Stomach smooth muscle (tissue), 2 donors: ENCODE data around the gene ABCD2.

Source experiments
- H3K27ac ChIP-seq: one replicate; pipeline ENCODE4 v1.7.0; 2013; ENCODE audit warnings: mild to moderate bottlenecking, low read length, inconsistent platforms
- H3K27me3 ChIP-seq, 2 donors: one replicate each; pipeline ENCODE4 v1.7.0; 2013; ENCODE audit warnings: low read length in 2 of 2; ENCODE audit not compliant: insufficient read depth in 2 of 2, control insufficient read depth in 1 of 2
- H3K36me3 ChIP-seq, 2 donors: one replicate each; pipeline ENCODE4 v1.7.0; 2013; ENCODE audit warnings: low read length in 2 of 2; ENCODE audit not compliant: control insufficient read depth in 2 of 2, insufficient read depth in 2 of 2
- H3K4me1 ChIP-seq: one replicate; pipeline ENCODE4 v1.7.0; 2013; ENCODE audit warnings: low read length; ENCODE audit not compliant: control insufficient read depth, insufficient read depth
- H3K4me3 ChIP-seq, 2 donors: one replicate each; pipeline ENCODE4 v1.7.0; 2013; ENCODE audit warnings: low read length in 2 of 2
- H3K9ac ChIP-seq, 2 donors: one replicate each; pipeline ENCODE4 v1.7.0; 2013; ENCODE audit warnings: low read length in 2 of 2, mild to moderate bottlenecking in 1 of 2
- H3K9me3 ChIP-seq, 2 donors: one replicate each; pipeline ENCODE4 v1.7.0; 2013; ENCODE audit warnings: low read length in 2 of 2; ENCODE audit not compliant: control insufficient read depth in 2 of 2
- donor health status: healthy.
- donor health status: Pancreatic carcinoma.

Gene ABCD2

DNA sequence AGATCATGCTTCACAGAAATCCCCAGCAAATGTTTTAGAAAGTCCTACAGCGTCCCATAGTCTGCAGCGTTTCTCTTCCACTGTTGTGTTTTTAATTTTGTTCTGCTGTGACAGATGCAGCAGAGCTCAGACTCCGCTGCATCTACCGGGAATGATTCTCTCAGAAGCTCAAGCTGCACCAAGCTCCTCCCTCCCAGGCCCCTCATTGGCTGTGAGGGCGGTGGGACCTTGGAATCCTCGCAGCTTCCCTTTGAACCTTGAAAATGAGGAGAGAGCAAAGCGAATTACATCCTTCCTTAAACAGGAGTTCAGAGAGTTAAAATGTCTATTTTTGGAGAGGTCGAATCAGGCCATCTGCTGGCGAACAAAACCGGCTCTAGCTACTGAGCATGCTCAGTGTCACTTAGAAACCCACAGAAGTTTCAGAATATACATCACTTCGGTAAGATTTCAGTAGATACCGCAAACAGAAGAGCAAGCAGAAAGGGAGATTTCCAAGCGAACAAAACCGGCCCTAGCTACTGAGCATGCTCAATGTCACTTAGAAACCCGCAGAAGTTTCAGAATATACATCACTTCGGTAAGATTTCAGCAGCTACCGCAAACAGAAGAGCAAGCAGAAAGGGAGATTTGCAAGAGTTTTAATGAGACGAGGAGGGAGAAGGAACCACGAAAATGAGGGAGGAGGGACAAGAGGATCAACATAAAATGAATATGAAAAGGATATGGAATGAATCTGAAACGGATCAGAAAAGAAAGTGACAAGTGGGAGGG is at the start of gene ABCD2:
Gene ABCD2, minus strand, starts transcription at position 144 of the 774 bp plus-strand sequence. CDS start 188 bp downstream, outside the sequence.
- Histone ChIP-seq H3K4me1 (peaks cover 12% of the 10 kb centered on the region), H3K9me3 (no peaks in the 10 kb centered on the region), H3K27ac (peak within 1 kb of the TSS; percentile 72), H3K27me3 (no peaks in the 10 kb centered on the region), H3K36me3 (no peaks in the 10 kb centered on the region), H3K9ac (peak within 1 kb of the TSS; percentile 77 to 81), H3K4me3 (peak within 1 kb of the TSS; percentile 85 to 90)

- no peaks in the 10 kb centered on the region for H3K27me3 ChIP-seq
Measured at GRCh38 chr12:39660101-39660500, 40.5 kb upstream of the ABCD2 start.

GRCh38 chr12:39647383-39647782 is 27.8 kb upstream of the ABCD2 start:
- no peak overlapping the region for H3K9ac ChIP-seq
- H3K4me1 ChIP-seq = no peaks in the 10 kb centered on the region
- H3K27me3 ChIP-seq = no peaks in the 10 kb centered on the region
- no peak overlapping the region for H3K4me3 ChIP-seq
- H3K36me3 ChIP-seq = no peaks in the 10 kb centered on the region
- no peak overlapping the region for H3K27ac ChIP-seq
- H3K9me3 ChIP-seq = no peaks in the 10 kb centered on the region

More at GRCh38 chr12:39660101-39660500, 40.5 kb upstream of the ABCD2 start:
- H3K4me1 ChIP-seq = no peaks in the 10 kb centered on the region
- no peak overlapping the region for H3K4me3 ChIP-seq
- no peak overlapping the region for H3K9ac ChIP-seq
- no peaks in the 10 kb centered on the region for H3K9me3 ChIP-seq
- no peaks in the 10 kb centered on the region for H3K36me3 ChIP-seq
- no peak overlapping the region for H3K27ac ChIP-seq

DNA sequence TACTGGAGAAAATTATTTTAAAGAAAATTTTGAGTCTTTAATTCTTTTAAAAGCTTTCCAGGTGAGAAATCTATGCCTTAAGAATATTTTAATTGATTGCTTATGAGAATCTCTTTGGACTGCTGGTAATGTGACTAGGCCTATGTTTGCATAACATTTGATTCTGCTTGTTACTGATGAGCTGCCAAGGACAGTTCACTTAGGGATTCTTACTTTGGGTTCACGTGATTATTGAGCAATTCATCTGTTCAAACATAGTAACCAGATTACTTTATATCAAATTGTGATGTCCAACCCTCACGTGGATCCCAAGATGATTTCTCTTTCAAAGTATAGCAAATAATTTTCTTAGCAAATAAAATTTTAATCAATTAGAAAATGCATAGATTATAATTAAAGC is 27.4 kb upstream of the ABCD2 start:
- H3K9ac ChIP-seq = no peak overlapping the region
- H3K27ac ChIP-seq = no peak overlapping the region
- H3K9me3 ChIP-seq = no peaks in the 10 kb centered on the region
- H3K27me3 ChIP-seq = no peaks in the 10 kb centered on the region
- no peak overlapping the region for H3K4me3 ChIP-seq
- no peaks in the 10 kb centered on the region for H3K36me3 ChIP-seq
- H3K4me1 ChIP-seq = no peaks in the 10 kb centered on the region

DNA sequence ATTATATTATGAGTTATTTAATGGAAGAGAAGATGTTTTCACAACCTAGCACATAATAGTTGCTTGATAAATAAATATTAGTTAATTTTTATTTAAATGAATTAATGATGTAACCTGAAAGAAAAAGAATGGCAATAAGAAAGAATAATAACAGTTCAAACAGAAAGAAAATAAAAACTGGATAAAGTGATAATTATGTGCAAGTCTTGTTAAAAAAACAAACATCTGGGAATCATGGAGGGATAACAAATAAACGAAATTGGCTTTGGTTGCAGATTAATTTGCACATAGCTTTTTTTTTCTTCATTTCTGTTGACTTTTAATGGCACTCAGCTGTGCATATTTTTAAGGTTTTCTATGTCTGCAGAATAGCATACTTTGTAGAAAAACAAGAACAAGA is 23.4 kb upstream of the ABCD2 start:
- no peaks in the 10 kb centered on the region for H3K27me3 ChIP-seq
- H3K9me3 ChIP-seq = no peaks in the 10 kb centered on the region
- H3K4me3 ChIP-seq = no peak overlapping the region
- H3K36me3 ChIP-seq = no peaks in the 10 kb centered on the region
- H3K9ac ChIP-seq = no peak overlapping the region
- no peak overlapping the region for H3K27ac ChIP-seq
- no peaks in the 10 kb centered on the region for H3K4me1 ChIP-seq

GRCh38 chr12:39638840-39639239 is 19.2 kb upstream of the ABCD2 start:
- Histone ChIP-seq H3K36me3 (no peaks in the 10 kb centered on the region), H3K27me3 (no peaks in the 10 kb centered on the region), H3K9ac (no peak overlapping the region), H3K4me3 (no peak overlapping the region), H3K9me3 (no peaks in the 10 kb centered on the region), H3K4me1 (no peaks in the 10 kb centered on the region), H3K27ac (no peak overlapping the region)

GRCh38 chr12:39638178-39638577 is 18.6 kb upstream of the ABCD2 start:
- Histone ChIP-seq H3K36me3 (no peaks in the 10 kb centered on the region), H3K9ac (no peak overlapping the region), H3K9me3 (no peaks in the 10 kb centered on the region), H3K4me3 (no peak overlapping the region), H3K27me3 (no peaks in the 10 kb centered on the region), H3K27ac (no peak overlapping the region), H3K4me1 (no peaks in the 10 kb centered on the region)

DNA sequence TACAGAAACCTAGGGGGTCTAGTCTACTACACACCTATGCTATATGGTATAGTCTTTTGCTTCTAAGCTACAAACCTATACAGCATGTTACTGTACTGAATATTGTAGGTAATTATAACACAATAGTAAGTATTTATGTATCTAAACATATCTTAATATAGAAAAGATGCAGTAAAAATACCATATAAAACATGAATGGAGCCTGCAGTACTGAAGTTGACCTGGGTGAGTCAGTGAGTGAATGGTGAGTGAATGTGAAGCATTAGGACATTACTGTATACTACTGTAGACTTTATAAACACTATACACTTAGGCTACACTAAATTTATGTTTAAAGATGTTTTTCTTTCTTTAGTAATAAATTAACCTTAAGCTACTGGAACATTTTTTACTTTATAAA is 13.1 kb upstream of the ABCD2 start:
- H3K27me3 ChIP-seq = no peaks in the 10 kb centered on the region

DNA sequence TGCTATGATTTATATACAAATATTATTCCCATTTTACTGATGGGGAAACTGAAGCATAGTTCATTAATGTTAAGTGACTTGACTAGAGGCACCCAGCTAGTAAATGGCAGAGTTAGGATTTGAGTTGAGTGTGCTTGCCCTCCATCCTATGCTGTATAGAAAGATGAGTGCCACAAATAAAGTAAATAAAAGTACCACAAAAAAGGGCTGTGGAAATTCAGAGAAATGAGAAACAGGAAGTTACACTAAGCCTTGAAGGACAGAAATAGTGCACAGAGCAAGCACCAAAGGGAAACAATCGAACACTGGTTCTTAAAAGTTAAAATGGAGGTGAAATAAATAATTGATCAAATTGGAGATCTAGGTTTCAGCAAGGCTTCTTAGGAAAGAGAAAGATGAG is 9.2 kb upstream of the ABCD2 start:
- Histone ChIP-seq H3K36me3 (no peaks in the 10 kb centered on the region), H3K4me3 (no peak overlapping the region), H3K9ac (no peak overlapping the region), H3K4me1 (no peaks in the 10 kb centered on the region), H3K27me3 (no peaks in the 10 kb centered on the region), H3K9me3 (no peaks in the 10 kb centered on the region), H3K27ac (no peak overlapping the region)

More for the DNA sequence above, 13.1 kb upstream of the ABCD2 start:
- Histone ChIP-seq H3K9me3 (no peaks in the 10 kb centered on the region), H3K9ac (no peak overlapping the region), H3K4me1 (no peaks in the 10 kb centered on the region), H3K4me3 (no peak overlapping the region), H3K27ac (no peak overlapping the region), H3K36me3 (no peaks in the 10 kb centered on the region)

DNA sequence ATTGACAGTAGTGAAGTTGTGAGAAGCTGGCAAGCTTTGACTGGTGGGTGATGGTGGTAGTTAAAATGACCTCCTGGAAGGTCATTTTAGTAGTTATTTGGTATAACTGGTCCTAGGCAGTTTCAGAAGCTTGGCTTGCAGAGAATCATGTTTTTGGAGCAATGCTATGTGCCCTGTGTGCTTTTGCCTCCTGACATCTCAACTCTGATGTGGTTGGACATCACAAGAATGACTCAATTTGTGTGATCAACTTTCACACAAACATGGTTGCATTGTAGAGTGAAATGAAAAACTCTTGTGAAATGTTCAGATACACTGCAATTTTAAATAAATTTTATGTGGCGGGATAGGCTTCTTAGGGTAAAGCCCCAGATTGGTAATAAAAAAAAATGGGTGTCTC is 8.3 kb upstream of the ABCD2 start:
- H3K27me3 ChIP-seq = no peaks in the 10 kb centered on the region

DNA sequence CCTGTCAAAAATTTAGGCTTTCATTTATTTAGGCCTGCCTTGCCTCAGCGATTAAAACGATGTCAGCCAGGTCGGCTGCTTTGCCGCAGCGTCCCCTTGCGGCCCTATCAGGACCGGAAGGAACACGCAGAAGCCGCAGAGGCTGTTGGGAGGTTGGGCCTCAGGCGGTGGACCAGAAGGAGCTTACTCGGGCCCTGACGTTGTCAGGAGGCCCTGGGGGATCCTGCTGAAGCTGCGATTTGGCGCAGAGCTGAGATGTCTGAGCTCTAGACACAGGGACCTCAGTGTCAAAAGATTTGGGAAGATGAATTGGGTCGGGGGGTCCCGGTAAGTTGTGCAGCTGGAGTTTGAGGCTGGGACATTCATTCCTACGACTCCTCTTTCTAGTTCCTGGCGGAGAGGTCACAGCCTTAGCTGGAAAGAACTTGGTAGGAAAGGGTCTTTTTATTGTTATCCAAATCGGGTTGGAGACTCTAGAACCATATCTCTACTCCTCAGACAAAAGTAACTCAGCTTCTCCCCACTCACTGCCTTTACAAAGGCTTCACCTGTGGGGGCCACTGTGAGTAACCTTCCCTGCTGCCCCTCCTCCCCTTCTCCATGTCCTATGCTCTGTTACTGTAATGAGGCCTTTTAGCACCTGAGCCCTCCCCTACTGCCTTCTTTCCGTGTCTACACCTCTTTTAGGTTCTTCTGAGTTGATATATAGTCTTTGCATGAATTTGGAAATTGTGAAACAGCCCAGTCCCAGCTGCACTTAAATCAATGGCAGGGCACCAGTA is 6.6 kb upstream of the ABCD2 start:
- no peaks in the 10 kb centered on the region for H3K27me3 ChIP-seq
- H3K4me3 ChIP-seq = no peak overlapping the region
- H3K4me1 ChIP-seq = no peaks in the 10 kb centered on the region
- H3K27ac ChIP-seq = no peak overlapping the region
- no peaks in the 10 kb centered on the region for H3K36me3 ChIP-seq
- H3K9me3 ChIP-seq = no peaks in the 10 kb centered on the region
- H3K9ac ChIP-seq = no peak overlapping the region

More for the DNA sequence above, 8.3 kb upstream of the ABCD2 start:
- no peaks in the 10 kb centered on the region for H3K9me3 ChIP-seq
- H3K27ac ChIP-seq = no peak overlapping the region
- H3K36me3 ChIP-seq = no peaks in the 10 kb centered on the region
- no peaks in the 10 kb centered on the region for H3K4me1 ChIP-seq
- H3K4me3 ChIP-seq = no peak overlapping the region
- H3K9ac ChIP-seq = no peak overlapping the region
